ENCODE measurements around the gene DUSP10. TPM values are rescaled to one million over a fixed set of nuclear protein-coding genes. Genes with fewer than 3 reads are reported as not detected.

Gene DUSP10
- total RNA-seq, 1 donor from 2014 or later, result 5.7 TPM

GRCh38 chr1:221704306-221704705 is 37.6 kb downstream of the DUSP10 start:
- Histone ChIP-seq H3K4me3 (no peak overlapping the region), H3K4me1 (no peaks in the 10 kb centered on the region), H3K9me3 (no peaks in the 10 kb centered on the region), H3K36me3 (peaks cover 0 to 16% of the 10 kb centered on the region in 2 donors), H3K27ac (no peak overlapping the region), H3K27me3 (no peaks in the 10 kb centered on the region)
- no peak for TF ChIP-seq CTCF (IDR thresholded peaks at IDR 0.05)
- DNase-seq (ENCODE audit: low spot score in 2 of 2), result no peak
- intact Hi-C loops (cut with DNase I), result no loop called here

- no peak overlapping the region for H3K27ac ChIP-seq
- H3K4me3 ChIP-seq, result no peak overlapping the region
- no peak for TF ChIP-seq CTCF (IDR thresholded peaks at IDR 0.05)
- H3K4me1 ChIP-seq, result no peaks in the 10 kb centered on the region
- H3K9me3 ChIP-seq, result no peaks in the 10 kb centered on the region
- no peaks in the 10 kb centered on the region for H3K27me3 ChIP-seq
- no peak for DNase-seq (ENCODE audit: low spot score in 2 of 2)
- intact Hi-C loops (cut with DNase I), result no loop called here
- peaks cover 0 to 16% of the 10 kb centered on the region in 2 donors for H3K36me3 ChIP-seq
Measured at GRCh38 chr1:221701570-221702186, 40.2 kb downstream of the DUSP10 start.

GRCh38 chr1:221700948-221701347 is 40.9 kb downstream of the DUSP10 start:
- Histone ChIP-seq H3K4me3 (no peak overlapping the region), H3K27me3 (no peaks in the 10 kb centered on the region), H3K27ac (no peak overlapping the region), H3K4me1 (no peaks in the 10 kb centered on the region), H3K36me3 (peaks cover 0 to 16% of the 10 kb centered on the region in 2 donors), H3K9me3 (no peaks in the 10 kb centered on the region)
- intact Hi-C loops (cut with DNase I), result no loop called here
- DNase-seq (ENCODE audit: low spot score in 2 of 2), result no peak
- no peak for TF ChIP-seq CTCF (IDR thresholded peaks at IDR 0.05)

GRCh38 chr1:221700536-221700935 is 41.4 kb downstream of the DUSP10 start:
- Histone ChIP-seq H3K9me3 (no peaks in the 10 kb centered on the region), H3K27me3 (no peaks in the 10 kb centered on the region), H3K27ac (no peak overlapping the region), H3K4me1 (no peaks in the 10 kb centered on the region), H3K36me3 (peaks cover 0 to 12% of the 10 kb centered on the region in 2 donors), H3K4me3 (no peak overlapping the region)
- TF ChIP-seq CTCF (IDR thresholded peaks at IDR 0.05), result no peak
- DNase-seq (ENCODE audit: low spot score in 2 of 2), result no peak
- intact Hi-C loops (cut with DNase I), result no loop called here

GRCh38 chr1:221699978-221700519 is 41.8 kb downstream of the DUSP10 start:
- Histone ChIP-seq H3K4me1 (no peaks in the 10 kb centered on the region), H3K4me3 (no peak overlapping the region), H3K36me3 (peaks cover 0 to 8% of the 10 kb centered on the region in 2 donors), H3K27me3 (no peaks in the 10 kb centered on the region), H3K9me3 (no peaks in the 10 kb centered on the region), H3K27ac (no peak overlapping the region)
- intact Hi-C loops (cut with DNase I), result no loop called here
- no peak for TF ChIP-seq CTCF (IDR thresholded peaks at IDR 0.05)
- no peak for DNase-seq (ENCODE audit: low spot score in 2 of 2)

Measured in ascending aorta (tissue), 2 donors.